B cell (primary cell): ENCODE data around the gene HSFX4.

Source experiments
- CTCF ChIP-seq: fragments of 200-600 bp; IDR thresholded peaks from one replicate; pipeline ENCODE4 v1.8.0; 2022; ENCODE audit warnings: antibody characterized with exemption, mild to moderate bottlenecking
- EZH2 ChIP-seq: IDR thresholded peaks from 2 replicates; pipeline ENCODE4 v1.6.1; 2012; ENCODE audit warnings: borderline replicate concordance, low read depth, mild to moderate bottlenecking, moderate library complexity, low read length; ENCODE audit not compliant: insufficient read depth, poor library complexity, severe bottlenecking

GRCh38 chrX:149937871-149938426 lies 8.6 kb downstream of the HSFX4 start:
- no peak for TF ChIP-seq CTCF
- no peak for TF ChIP-seq EZH2
